Astrocyte (in vitro differentiated cells and primary cell): ENCODE results near the gene FMN2. TPM values are rescaled to one million over a fixed set of nuclear protein-coding genes. Genes with fewer than 3 reads are reported as not detected.
A peak's percentile ranks its signal among the peaks of the same experiment; 100 is the strongest.

ENCODE experiments used
- DNase-seq: peaks from one replicate; pipeline ENCODE4 v3.0.0-alpha.2; 2010; ENCODE audit warnings: low read depth
- FAIRE-seq: peaks from 2 replicates; lab custom pipeline; 2011; peaks lifted over from hg19 to GRCh38; lab: Jason Lieb, UNC
- H2AFZ ChIP-seq: 2 replicates; pipeline ENCODE4 v1.6.0; 2012; ENCODE audit warnings: low read depth, low read length, inconsistent platforms
- H3K27ac ChIP-seq: 2 replicates; pipeline ENCODE4 v1.5.1; 2011; ENCODE audit warnings: low read depth, low read length, inconsistent platforms
- H3K27me3 ChIP-seq: 2 replicates; pipeline ENCODE4 v1.6.0; 2011; ENCODE audit warnings: low read length, inconsistent platforms; ENCODE audit not compliant: insufficient read depth
- H3K36me3 ChIP-seq: 2 replicates; pipeline ENCODE4 v1.5.1; 2011; ENCODE audit warnings: low read length, inconsistent platforms; ENCODE audit not compliant: insufficient read depth
- H3K4me1 ChIP-seq: 2 replicates; pipeline ENCODE4 v1.5.1; 2011; ENCODE audit warnings: low read length, inconsistent platforms; ENCODE audit not compliant: insufficient read depth
- H3K4me2 ChIP-seq: 2 replicates; pipeline ENCODE4 v1.6.0; 2012; ENCODE audit warnings: low read length, inconsistent platforms
- H3K4me3 ChIP-seq: 2 replicates; pipeline ENCODE4 v1.5.1; 2011; ENCODE audit warnings: low read depth, mild to moderate bottlenecking, low read length, inconsistent platforms; ENCODE audit not compliant: insufficient read depth
- H3K79me2 ChIP-seq: 2 replicates; pipeline ENCODE4 v1.6.0; 2012; ENCODE audit warnings: mild to moderate bottlenecking, low read length, inconsistent platforms; ENCODE audit not compliant: insufficient read depth
- H3K9ac ChIP-seq: 2 replicates; pipeline ENCODE4 v1.6.0; 2012; ENCODE audit warnings: mild to moderate bottlenecking, low read length, inconsistent platforms
- H3K9me3 ChIP-seq: 2 replicates; pipeline ENCODE4 v1.5.1; 2012; ENCODE audit warnings: low read depth, mild to moderate bottlenecking, low read length, inconsistent platforms; ENCODE audit not compliant: insufficient read depth
- H4K20me1 ChIP-seq: 2 replicates; pipeline ENCODE4 v1.6.0; 2012; ENCODE audit warnings: low read length, inconsistent platforms; ENCODE audit not compliant: insufficient read depth
- H3K27ac Mint-ChIP-seq: one replicate; pipeline ENCODE4 v1.8.0; 2021; ENCODE audit warnings: mild to moderate bottlenecking, mixed read lengths; ENCODE audit not compliant: unreplicated experiment
- H3K27me3 Mint-ChIP-seq: one replicate; pipeline ENCODE4 v1.8.0; 2021; ENCODE audit warnings: low read depth, mixed read lengths; ENCODE audit not compliant: unreplicated experiment
- H3K36me3 Mint-ChIP-seq: one replicate; pipeline ENCODE4 v1.8.0; 2021; ENCODE audit warnings: low read depth, mixed read lengths; ENCODE audit not compliant: unreplicated experiment
- H3K4me1 Mint-ChIP-seq: one replicate; pipeline ENCODE4 v1.8.0; 2021; ENCODE audit warnings: low read depth, mixed read lengths; ENCODE audit not compliant: unreplicated experiment
- H3K4me3 Mint-ChIP-seq: one replicate; pipeline ENCODE4 v1.8.0; 2021; ENCODE audit warnings: mild to moderate bottlenecking, moderate library complexity, mixed read lengths; ENCODE audit not compliant: unreplicated experiment
- H3K9me3 Mint-ChIP-seq: one replicate; pipeline ENCODE4 v1.8.0; 2021; ENCODE audit warnings: mild to moderate bottlenecking, mixed read lengths; ENCODE audit not compliant: unreplicated experiment
- EZH2 ChIP-seq: IDR thresholded peaks from 2 replicates; pipeline ENCODE4 v1.6.1; 2012; ENCODE audit warnings: mild to moderate bottlenecking, low read length, inconsistent platforms; ENCODE audit not compliant: insufficient read depth
- total RNA-seq: library from RNA; stranded (reverse); gene quantifications from 2 replicates; pipeline ENCODE4 v1.2.1, GENCODE V29; 2021
- TF ChIP-seq, protein P1 (sequence below): IDR thresholded peaks from 2 replicates; pipeline ENCODE4 v1.5.1; 2011; ENCODE audit warnings: low read depth, mild to moderate bottlenecking, inconsistent platforms, low read length, moderate library complexity; ENCODE audit not compliant: insufficient read depth

The FMN2 gene
- total RNA-seq, 1 donor from 2014 or later = 2.4 TPM

DNA sequence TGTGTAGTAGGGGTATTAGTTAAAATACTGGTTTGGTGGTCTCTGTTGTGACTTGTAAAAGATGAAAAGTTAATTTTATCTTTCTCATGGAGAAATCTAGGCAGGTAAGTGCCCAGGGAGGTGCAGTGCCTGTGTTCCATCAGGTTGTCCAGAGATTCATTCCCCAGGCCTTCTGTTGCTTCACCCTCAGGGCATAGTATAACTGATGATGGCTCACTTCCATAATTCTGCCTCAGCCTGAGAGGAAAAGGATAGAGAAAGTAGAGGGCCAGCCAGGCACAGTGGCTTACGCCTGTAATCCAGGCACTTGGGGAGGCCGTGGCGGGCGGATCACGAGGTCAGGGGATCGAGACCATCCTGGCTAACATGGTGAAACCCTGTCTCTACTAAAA lies 153.9 kb downstream of the FMN2 start:
- H3K27ac ChIP-seq = peak overlapping the region; percentile 81
- H3K27me3 Mint-ChIP-seq = no peaks in the 10 kb centered on the region
- H3K4me3 ChIP-seq = no peak overlapping the region
- H3K36me3 Mint-ChIP-seq = no peaks in the 10 kb centered on the region
- no peaks in the 10 kb centered on the region for H3K27me3 ChIP-seq
- no peaks in the 10 kb centered on the region for H4K20me1 ChIP-seq
- peaks cover 29% of the 10 kb centered on the region for H3K4me1 Mint-ChIP-seq
- no peak for DNase-seq
- peak overlapping the region; percentile 69 for H3K4me2 ChIP-seq
- H3K4me3 Mint-ChIP-seq = no peak overlapping the region
- H3K4me1 ChIP-seq = peaks cover 29% of the 10 kb centered on the region
- peaks cover 9% of the 10 kb centered on the region for H3K9me3 Mint-ChIP-seq
- H3K27ac Mint-ChIP-seq = peak overlapping the region; percentile 96
- peak overlapping the region; percentile 38 for H3K9ac ChIP-seq
- no peaks in the 10 kb centered on the region for H3K9me3 ChIP-seq
- H2AFZ ChIP-seq = peak overlapping the region; percentile 29
- H3K36me3 ChIP-seq = no peaks in the 10 kb centered on the region
- TF ChIP-seq, protein P1, sequence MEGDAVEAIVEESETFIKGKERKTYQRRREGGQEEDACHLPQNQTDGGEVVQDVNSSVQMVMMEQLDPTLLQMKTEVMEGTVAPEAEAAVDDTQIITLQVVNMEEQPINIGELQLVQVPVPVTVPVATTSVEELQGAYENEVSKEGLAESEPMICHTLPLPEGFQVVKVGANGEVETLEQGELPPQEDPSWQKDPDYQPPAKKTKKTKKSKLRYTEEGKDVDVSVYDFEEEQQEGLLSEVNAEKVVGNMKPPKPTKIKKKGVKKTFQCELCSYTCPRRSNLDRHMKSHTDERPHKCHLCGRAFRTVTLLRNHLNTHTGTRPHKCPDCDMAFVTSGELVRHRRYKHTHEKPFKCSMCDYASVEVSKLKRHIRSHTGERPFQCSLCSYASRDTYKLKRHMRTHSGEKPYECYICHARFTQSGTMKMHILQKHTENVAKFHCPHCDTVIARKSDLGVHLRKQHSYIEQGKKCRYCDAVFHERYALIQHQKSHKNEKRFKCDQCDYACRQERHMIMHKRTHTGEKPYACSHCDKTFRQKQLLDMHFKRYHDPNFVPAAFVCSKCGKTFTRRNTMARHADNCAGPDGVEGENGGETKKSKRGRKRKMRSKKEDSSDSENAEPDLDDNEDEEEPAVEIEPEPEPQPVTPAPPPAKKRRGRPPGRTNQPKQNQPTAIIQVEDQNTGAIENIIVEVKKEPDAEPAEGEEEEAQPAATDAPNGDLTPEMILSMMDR = no peak
- TF ChIP-seq EZH2 = no peak
- no peak for FAIRE-seq
- H3K79me2 ChIP-seq = peaks cover 9% of the 10 kb centered on the region

DNA sequence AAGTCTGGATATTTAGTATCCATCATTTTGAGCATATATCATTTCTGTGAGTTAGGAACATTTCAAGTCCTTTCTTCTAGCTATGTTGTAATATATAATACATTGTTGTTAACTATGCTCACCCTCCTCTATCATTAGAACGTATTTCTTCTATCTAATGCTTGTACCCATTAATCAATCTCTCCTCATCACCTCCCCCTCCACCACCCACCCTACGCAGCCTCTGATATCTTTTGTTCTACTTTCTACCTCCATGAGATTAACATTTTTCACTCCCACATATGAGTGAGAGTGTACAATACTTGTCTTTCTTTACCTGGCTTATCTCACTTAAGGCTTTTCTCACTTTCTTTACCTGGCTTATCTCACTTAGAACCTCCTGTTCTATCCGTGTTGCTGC lies 156.2 kb downstream of the FMN2 start:
- H3K9me3 Mint-ChIP-seq = peaks cover 5% of the 10 kb centered on the region
- H3K36me3 Mint-ChIP-seq = no peaks in the 10 kb centered on the region
- Histone ChIP-seq H3K4me1 (peaks cover 22% of the 10 kb centered on the region), H3K27ac (no peak overlapping the region), H3K4me3 (no peak overlapping the region), H3K79me2 (peaks cover 13% of the 10 kb centered on the region), H3K9me3 (no peaks in the 10 kb centered on the region), H3K27me3 (no peaks in the 10 kb centered on the region), H2AFZ (no peak overlapping the region), H3K9ac (no peak overlapping the region), H4K20me1 (no peaks in the 10 kb centered on the region), H3K4me2 (no peak overlapping the region), H3K36me3 (no peaks in the 10 kb centered on the region)
- DNase-seq (no peak), FAIRE-seq (no peak)
- TF ChIP-seq, protein P1 = no peak
- TF ChIP-seq EZH2 = no peak
- H3K4me3 Mint-ChIP-seq = no peak overlapping the region
- peaks cover 22% of the 10 kb centered on the region for H3K4me1 Mint-ChIP-seq
- no peak overlapping the region for H3K27ac Mint-ChIP-seq
- H3K27me3 Mint-ChIP-seq = no peaks in the 10 kb centered on the region

DNA sequence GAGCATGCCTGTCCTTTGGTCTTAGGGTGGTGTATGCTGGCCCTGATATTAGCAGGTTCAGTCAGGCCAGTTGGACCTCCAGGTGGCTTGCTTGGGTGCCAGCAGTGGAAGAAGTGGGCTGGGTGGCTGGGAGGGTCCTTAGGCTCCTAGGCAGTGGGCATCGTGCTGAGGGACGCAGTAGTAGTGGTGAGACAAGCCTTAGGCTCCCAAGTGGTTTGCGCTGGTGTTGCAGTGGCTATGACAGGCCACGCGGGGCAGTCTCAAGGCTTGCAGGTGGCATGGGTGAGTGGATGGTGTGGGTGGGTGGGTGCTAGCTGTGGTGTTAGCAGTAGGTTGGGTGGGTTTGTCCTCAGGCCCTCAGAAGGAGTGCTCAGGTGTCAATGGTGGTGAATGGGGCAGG lies 162.3 kb downstream of the FMN2 start:
- Histone ChIP-seq H2AFZ (no peak overlapping the region), H4K20me1 (no peaks in the 10 kb centered on the region), H3K36me3 (no peaks in the 10 kb centered on the region), H3K4me2 (no peak overlapping the region), H3K4me1 (peaks cover 8% of the 10 kb centered on the region), H3K27ac (no peak overlapping the region), H3K9me3 (no peaks in the 10 kb centered on the region), H3K79me2 (peaks cover 28% of the 10 kb centered on the region), H3K4me3 (no peak overlapping the region), H3K27me3 (no peaks in the 10 kb centered on the region), H3K9ac (no peak overlapping the region)
- no peak for FAIRE-seq
- no peaks in the 10 kb centered on the region for H3K27me3 Mint-ChIP-seq
- H3K36me3 Mint-ChIP-seq = no peaks in the 10 kb centered on the region
- H3K4me1 Mint-ChIP-seq = no peaks in the 10 kb centered on the region
- no peak overlapping the region for H3K27ac Mint-ChIP-seq
- H3K9me3 Mint-ChIP-seq = peaks cover 8% of the 10 kb centered on the region
- no peak overlapping the region for H3K4me3 Mint-ChIP-seq
- TF ChIP-seq EZH2 = no peak
- no peak for DNase-seq
